ENCODE results near the gene CA12. TPM values are rescaled to one million over a fixed set of nuclear protein-coding genes. Genes with fewer than 3 reads are reported as not detected.

Gene CA12
- total and polyA plus RNA-seq, 4 donors, result 0.07 to 5.1 (median 1.5) TPM

GRCh38 chr15:63396152-63396928 is 14.7 kb upstream of the CA12 start (continued):
- TF ChIP-seq FOXA1 (IDR thresholded peaks at IDR 0.05), result no peak
- TF ChIP-seq FOXA2 (IDR thresholded peaks at IDR 0.05), result no peak
- no peak for TF ChIP-seq TAF1 (conservative IDR thresholded peaks at IDR 0.05)
- no peak for TF ChIP-seq RAD21 (IDR thresholded peaks at IDR 0.05)

GRCh38 chr15:63395730-63396151 is 14.1 kb upstream of the CA12 start:
- H3K4me3 ChIP-seq (ENCODE audit: low read depth in 1 of 3, low read length in 3 of 3), result no peak overlapping the region
- WGBS, result 71% methylated on average over 4 of the region's 4 CpGs

More at GRCh38 chr15:63395730-63396151, 14.1 kb upstream of the CA12 start:
- H3K9me3 ChIP-seq (ENCODE audit: control insufficient read depth in 4 of 4, low read length in 3 of 4), result no peaks in the 10 kb centered on the region
- H3K27ac ChIP-seq (ENCODE audit: low read depth in 1 of 2, low read length in 2 of 2), result no peak overlapping the region
- no peak overlapping the region for H3K9ac ChIP-seq (ENCODE audit: low read depth in 1 of 2, low read length in 2 of 2)
- no peaks in the 10 kb centered on the region for H3K4me1 ChIP-seq (ENCODE audit: control insufficient read depth in 4 of 4, insufficient read depth in 4 of 4, low read length in 3 of 4)
- no peaks in the 10 kb centered on the region for H3K36me3 ChIP-seq (ENCODE audit: control insufficient read depth in 4 of 4, insufficient read depth in 3 of 4, low read depth in 1 of 4, low read length in 3 of 4)
- no peak for DNase-seq (ENCODE audit: low spot score)
- no peak for TF ChIP-seq TAF1 (conservative IDR thresholded peaks at IDR 0.05)
- no peak for TF ChIP-seq HNF4A (conservative IDR thresholded peaks at IDR 0.05)
- TF ChIP-seq CTCF (IDR thresholded peaks at IDR 0.05; ENCODE audit: low read depth, low read length, missing input control), result no peak
- TF ChIP-seq RAD21 (IDR thresholded peaks at IDR 0.05), result no peak
- no peak for TF ChIP-seq FOXA1 (IDR thresholded peaks at IDR 0.05)
- no peak for TF ChIP-seq SP1 (IDR thresholded peaks at IDR 0.05)
- TF ChIP-seq FOXA2 (IDR thresholded peaks at IDR 0.05), result no peak
- no peak for TF ChIP-seq REST (IDR thresholded peaks at IDR 0.05)
- no peak for TF ChIP-seq ATF3 (IDR thresholded peaks at IDR 0.05)
- no peak for TF ChIP-seq EGR1 (IDR thresholded peaks at IDR 0.05; ENCODE audit: low read depth in 2 of 2)
- no peak for TF ChIP-seq JUND (IDR thresholded peaks at IDR 0.05)
- no peak for TF ChIP-seq ZBTB33 (IDR thresholded peaks at IDR 0.05)
- TF ChIP-seq RXRA (IDR thresholded peaks at IDR 0.05), result no peak
- TF ChIP-seq MAX (IDR thresholded peaks at IDR 0.05), result no peak
- no peak for TF ChIP-seq NR2F2 (IDR thresholded peaks at IDR 0.05)
- TF ChIP-seq YY1 (IDR thresholded peaks at IDR 0.05), result no peak
- H3K27me3 ChIP-seq (ENCODE audit: control insufficient read depth in 4 of 4, insufficient read depth in 4 of 4, low read length in 3 of 4), result no peaks in the 10 kb centered on the region
